GM12801 (cell line): ENCODE measurements around the gene CBX8.

ENCODE experiments used
- CTCF ChIP-seq: IDR thresholded peaks from one replicate; pipeline ENCODE4 v1.5.1; 2011; ENCODE audit warnings: control low read depth; ENCODE audit not compliant: insufficient read length; ENCODE audit errors: extremely low read depth

CBX8 gene

DNA sequence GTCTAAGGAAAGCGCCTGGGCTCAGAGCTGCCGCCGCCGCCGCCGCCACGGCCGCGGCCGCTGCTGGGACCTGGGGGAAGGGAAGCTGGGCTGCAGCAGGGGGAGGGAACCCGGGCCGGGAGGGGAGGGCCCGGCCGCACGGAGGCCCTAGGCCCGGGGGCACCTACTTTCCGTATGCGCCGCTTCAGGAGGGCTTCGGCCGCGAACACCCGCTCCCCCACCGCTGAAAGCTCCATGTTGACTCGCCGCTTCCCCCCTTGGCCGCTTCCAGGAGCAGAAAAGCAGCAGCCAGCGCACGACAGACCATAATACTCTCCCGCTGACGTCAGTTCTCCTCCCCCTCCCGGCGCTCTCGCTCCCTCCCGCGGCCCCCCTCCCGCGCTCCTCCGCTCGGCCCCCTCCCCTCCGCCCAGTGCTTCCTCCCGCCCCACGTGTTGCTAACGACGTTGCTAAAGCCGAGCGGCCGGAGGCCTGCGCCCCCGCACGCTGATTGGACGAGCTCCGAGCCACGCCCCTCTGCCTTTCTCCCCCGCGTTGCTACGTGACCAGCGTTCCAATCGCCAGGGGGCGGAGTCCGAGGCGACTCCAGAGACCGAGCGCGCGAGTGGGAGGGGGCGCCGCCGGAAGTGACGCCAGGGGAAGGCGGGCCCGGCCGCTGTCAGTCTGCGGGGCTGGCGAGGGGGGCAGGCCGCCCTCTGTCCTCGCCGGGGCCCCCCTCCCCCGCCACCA is at the start of gene CBX8:
TSS of gene CBX8 (minus strand) at position 315 of the 729 bp plus-strand sequence. CDS start at position 236, 79 bp downstream.
- TF ChIP-seq CTCF: no peak

DNA sequence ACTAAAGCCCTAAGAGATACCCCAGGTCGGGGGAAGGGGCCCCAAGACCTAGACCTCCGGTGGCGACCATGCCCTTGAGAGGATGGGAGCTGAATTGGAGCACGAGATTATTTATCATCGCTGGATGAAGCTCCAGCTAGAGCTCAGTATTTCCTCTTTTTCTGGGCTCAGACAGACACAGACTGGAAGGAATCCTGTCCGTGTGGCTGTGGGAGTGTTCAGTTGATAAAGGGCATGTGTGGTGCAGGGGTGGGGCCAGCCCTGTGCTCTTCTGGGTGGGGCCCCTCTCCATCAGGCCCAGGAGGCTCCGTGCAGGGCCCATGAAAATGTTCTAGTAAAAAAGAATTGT is 48.7 kb upstream of the CBX8 start:
- TF ChIP-seq CTCF: no peak

DNA sequence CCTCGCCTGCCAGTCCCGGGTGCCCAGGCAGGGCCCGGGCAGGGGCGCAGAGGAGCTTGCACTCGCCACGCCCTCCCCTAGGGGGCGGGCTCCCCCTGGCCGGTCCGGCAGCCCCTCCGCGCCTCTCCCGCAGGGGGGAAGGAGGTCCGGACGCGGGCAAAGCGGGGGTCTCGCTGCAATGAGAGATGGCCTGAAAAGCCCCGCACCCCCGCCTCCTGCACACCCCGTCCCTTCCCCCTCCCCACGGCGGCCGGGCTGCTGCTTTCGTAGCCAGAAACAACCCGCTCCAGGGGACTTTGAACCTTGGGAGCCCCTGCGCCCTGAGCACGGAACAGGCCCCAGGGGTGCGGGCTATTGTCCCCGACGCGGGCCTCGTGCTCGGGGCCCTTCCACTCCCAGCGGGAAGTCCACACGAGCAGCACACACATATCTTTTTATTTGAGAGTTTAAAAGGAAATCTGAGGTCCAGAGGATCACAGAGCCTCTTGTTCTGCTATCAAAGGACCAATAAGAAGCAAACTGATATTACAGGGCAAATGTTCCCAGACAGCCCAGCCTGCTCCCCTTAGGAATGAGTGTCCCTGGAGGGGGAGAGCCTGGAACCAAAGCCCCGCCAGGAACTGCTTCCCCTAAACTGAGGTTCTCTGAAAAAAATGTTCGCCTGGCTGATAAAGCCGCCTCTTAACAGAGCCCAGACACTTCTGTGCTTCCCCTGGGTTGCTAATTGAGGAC is 48.2 kb upstream of the CBX8 start:
- no peak for TF ChIP-seq CTCF

DNA sequence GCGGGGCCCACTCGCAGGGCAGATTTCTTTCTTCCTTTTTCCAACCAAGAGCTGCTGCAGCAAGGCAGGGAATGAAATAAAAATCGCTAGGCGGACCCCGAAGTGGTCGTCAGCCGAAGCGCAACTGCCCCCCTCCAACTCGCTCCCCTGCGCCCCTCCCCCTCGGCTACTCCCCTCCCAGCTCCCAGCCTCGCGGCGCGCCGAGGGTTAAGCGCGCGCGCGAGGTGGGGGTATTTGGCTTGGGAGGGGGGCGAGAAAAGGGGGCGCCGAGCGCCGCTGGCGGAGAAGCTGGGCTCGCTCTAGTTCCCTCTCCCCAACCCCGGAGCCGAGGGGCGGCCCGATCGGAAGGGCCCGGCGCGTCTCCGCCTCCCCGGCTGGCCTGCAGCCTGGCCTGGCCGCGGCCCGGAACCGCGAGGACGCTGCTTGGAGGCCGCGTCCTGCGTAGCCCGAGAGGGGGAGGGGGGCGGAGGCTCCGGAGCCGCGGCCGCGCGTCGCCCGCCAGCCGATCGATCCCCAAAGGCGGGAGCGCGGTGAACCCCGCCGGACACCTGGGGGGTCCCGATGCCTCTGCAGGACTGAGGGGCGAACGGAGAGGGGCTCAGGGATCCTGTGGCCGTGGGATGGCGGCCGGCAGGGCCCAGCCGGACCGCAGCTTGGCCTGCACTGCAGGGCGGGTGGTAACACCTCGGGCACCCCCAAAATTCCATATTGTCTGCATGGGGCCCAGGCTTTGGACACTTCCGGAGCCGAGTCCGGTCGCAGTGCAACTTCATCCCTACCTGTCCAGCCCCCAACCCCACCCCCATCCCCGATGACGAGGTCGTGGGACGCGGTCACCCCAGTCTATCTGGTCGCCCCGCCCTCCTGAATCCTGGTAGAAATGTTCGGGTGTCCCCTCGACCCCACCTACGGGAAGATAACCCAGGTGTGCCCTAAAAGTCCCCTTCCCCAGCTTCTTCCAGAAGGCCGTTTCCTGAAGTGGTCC is 47.2 kb upstream of the CBX8 start:
- no peak for TF ChIP-seq CTCF

- TF ChIP-seq CTCF: no peak
Measured at GRCh38 chr17:79843474-79843815, 46.6 kb upstream of the CBX8 start.

DNA sequence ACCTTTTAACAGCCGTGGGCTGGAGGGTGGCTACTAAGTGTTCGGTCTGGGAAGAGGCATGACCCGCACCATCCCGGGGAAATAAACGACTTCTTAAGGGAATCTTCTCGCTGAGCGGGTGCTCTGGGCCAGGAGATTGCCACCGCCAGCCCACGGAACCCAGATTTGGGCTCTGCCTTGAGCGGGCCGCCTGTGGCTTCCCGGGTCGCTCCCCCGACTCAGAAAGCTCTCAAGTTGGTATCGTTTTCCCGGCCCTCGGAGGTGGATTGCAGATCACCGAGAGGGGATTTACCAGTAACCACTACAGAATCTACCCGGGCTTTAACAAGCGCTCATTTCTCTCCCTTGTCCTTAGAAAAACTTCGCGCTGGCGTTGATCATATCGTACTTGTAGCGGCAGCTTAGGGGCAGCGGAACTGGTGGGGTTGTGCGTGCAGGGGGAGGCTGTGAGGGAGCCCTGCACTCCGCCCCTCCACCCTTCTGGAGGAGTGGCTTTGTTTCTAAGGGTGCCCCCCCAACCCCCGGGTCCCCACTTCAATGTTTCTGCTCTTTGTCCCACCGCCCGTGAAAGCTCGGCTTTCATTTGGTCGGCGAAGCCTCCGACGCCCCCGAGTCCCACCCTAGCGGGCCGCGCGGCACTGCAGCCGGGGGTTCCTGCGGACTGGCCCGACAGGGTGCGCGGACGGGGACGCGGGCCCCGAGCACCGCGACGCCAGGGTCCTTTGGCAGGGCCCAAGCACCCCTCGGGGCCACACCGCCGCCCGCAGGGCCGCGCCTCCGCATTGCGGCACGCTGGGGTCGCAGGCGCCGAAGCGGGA is 46.0 kb upstream of the CBX8 start:
- no peak for TF ChIP-seq CTCF

DNA sequence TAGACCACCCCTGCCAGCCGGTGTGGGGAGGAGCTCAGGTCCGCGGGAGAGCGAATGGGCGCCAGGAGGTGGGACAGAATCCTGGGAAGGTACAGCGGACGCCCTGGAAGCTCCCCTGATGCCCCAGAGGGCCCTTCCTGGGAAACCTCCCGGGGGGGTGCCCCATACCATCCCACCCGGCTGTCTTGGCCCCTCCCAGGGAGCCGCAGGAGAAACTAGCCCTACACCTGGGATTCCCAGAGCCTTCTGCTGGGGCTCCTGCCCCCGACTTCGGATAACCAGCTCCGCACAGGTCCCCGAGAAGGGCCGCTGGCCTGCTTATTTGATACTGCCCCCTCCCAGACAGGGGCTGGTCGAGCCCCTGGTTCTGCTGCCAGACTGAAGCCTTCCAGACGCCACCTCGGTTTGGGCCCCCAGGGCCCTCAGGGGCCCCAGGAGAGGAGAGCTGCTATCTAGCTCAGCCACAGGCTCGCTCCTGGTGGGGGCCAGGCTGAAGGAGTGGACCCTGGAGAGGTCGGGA is 45.3 kb upstream of the CBX8 start:
- TF ChIP-seq CTCF: no peak
